ENCODE results near the gene PDZD4. TPM values are rescaled to one million over a fixed set of nuclear protein-coding genes. Genes with fewer than 3 reads are reported as not detected.

The PDZD4 gene
- total RNA-seq, 4 donors from 2014 or later, result 2.0 to 6.6 (median 4.2) TPM

DNA sequence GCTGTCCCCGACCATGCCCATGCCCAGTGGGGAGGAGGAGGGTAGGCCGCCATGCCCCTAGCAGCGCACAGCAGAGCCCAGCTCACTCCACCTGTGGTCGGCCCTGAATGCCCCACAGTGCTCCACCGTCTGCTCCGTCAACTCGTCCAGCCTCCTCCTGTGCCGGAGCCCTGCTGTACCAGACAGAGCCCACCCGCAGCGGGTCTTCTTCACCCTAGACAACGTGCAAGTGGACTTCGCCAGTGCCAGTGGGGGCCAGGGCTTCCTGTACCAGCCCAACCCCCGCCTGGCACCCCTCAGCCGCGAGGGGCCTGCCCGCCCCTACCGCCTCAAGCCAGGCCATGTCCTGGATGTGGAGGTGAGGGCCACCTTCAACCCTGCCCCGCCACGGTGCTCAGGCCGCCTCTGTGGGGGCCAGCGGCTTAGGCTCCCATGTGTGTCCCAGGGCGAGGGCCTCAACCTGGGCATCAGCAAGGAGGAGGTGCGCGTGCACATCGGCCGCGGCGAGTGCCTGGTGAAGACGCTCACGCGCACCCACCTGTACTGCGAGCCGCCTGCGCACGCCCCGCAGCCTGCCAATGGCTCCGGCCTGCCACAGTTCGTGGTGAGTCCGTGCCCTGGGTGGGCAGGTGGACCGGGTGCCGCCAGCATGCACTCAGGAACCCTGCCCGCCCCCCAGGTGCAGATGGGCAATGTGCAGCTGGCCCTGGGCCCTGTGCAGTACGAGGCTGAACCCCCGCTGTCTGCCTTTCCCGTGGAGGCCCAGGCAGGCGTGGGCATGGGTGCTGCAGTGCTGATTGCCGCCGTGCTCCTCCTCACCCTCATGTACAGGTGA is 56.4 kb downstream of the PDZD4 start:
- H3K4me3 ChIP-seq, result no peak overlapping the region
- H3K27me3 ChIP-seq, result no peaks in the 10 kb centered on the region
- no peak for DNase-seq
- no peaks in the 10 kb centered on the region for H3K36me3 ChIP-seq
- no peaks in the 10 kb centered on the region for H3K4me1 ChIP-seq
- no peak overlapping the region for H3K27ac ChIP-seq
- TF ChIP-seq EP300 (IDR thresholded peaks at IDR 0.05; ENCODE audit: low read depth) (no peak), POLR2A (IDR thresholded peaks at IDR 0.05) (no peak), POLR2AphosphoS5 (IDR thresholded peaks at IDR 0.05) (no peak)
- TF ChIP-seq, protein P1, sequence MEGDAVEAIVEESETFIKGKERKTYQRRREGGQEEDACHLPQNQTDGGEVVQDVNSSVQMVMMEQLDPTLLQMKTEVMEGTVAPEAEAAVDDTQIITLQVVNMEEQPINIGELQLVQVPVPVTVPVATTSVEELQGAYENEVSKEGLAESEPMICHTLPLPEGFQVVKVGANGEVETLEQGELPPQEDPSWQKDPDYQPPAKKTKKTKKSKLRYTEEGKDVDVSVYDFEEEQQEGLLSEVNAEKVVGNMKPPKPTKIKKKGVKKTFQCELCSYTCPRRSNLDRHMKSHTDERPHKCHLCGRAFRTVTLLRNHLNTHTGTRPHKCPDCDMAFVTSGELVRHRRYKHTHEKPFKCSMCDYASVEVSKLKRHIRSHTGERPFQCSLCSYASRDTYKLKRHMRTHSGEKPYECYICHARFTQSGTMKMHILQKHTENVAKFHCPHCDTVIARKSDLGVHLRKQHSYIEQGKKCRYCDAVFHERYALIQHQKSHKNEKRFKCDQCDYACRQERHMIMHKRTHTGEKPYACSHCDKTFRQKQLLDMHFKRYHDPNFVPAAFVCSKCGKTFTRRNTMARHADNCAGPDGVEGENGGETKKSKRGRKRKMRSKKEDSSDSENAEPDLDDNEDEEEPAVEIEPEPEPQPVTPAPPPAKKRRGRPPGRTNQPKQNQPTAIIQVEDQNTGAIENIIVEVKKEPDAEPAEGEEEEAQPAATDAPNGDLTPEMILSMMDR (IDR thresholded peaks at IDR 0.05), result no peak
- intact Hi-C loops (cut with DNase I; ENCODE audit: low total_unique reads), result no loop called here
- 94% methylated on average over 42 of the region's 48 CpGs; no CpG with 5 or more reads in 1 of the 2 donors for WGBS, 2 donors (ENCODE audit: low coverage in 1 of 2)
- in situ Hi-C loops (cut with MboI; ENCODE audit: low pct_ligation_motif_present in 1 of 4, low pct_unique_long_range_greater_than_20kb in 1 of 4, low sequenced_read_pairs in 3 of 4), result loop anchor here in 1 of 4 donors (25.0 kb wide), 1 partner anchor 188 kb away; the partner anchor contains the start of genes HCFC1 and TMEM187
- no peaks in the 10 kb centered on the region for H3K9me3 ChIP-seq

DNA sequence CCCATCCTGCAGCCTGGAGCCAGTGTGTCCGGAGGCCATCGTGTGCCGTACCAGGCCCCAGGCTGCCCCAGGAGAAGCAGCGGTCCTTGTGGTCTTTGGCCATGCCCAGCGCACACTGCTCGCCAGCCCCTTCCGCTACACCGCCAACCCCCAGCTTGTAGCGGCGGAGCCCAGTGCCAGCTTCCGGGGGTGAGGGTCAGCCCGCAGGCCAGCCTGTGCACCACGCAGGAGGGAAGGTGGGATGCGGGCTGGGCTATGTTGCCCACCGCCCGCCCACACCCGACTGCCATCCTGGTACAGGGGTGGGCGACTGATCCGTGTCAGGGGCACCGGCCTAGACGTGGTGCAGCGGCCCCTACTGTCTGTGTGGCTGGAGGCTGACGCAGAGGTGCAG is 57.1 kb downstream of the PDZD4 start:
- Histone ChIP-seq H3K4me1 (no peaks in the 10 kb centered on the region), H3K36me3 (no peaks in the 10 kb centered on the region), H3K9me3 (no peaks in the 10 kb centered on the region), H3K27me3 (no peaks in the 10 kb centered on the region), H3K4me3 (no peak overlapping the region), H3K27ac (no peak overlapping the region)
- WGBS, 2 donors (ENCODE audit: low coverage in 1 of 2), result 92% methylated on average over 22 of the region's 23 CpGs; no CpG with 5 or more reads in 1 of the 2 donors
- intact Hi-C loops (cut with DNase I; ENCODE audit: low total_unique reads) (no loop called here), in situ Hi-C loops (cut with MboI; ENCODE audit: low pct_ligation_motif_present in 1 of 4, low pct_unique_long_range_greater_than_20kb in 1 of 4, low sequenced_read_pairs in 3 of 4) (loop anchor here in 1 of 4 donors (25.0 kb wide), 1 partner anchor 189 kb away; the partner anchor contains the start of genes HCFC1 and TMEM187)
- TF ChIP-seq, protein P1 (IDR thresholded peaks at IDR 0.05), result no peak
- no peak for TF ChIP-seq POLR2AphosphoS5 (IDR thresholded peaks at IDR 0.05)
- TF ChIP-seq EP300 (IDR thresholded peaks at IDR 0.05; ENCODE audit: low read depth), result no peak
- no peak for TF ChIP-seq POLR2A (IDR thresholded peaks at IDR 0.05)
- no peak for DNase-seq

DNA sequence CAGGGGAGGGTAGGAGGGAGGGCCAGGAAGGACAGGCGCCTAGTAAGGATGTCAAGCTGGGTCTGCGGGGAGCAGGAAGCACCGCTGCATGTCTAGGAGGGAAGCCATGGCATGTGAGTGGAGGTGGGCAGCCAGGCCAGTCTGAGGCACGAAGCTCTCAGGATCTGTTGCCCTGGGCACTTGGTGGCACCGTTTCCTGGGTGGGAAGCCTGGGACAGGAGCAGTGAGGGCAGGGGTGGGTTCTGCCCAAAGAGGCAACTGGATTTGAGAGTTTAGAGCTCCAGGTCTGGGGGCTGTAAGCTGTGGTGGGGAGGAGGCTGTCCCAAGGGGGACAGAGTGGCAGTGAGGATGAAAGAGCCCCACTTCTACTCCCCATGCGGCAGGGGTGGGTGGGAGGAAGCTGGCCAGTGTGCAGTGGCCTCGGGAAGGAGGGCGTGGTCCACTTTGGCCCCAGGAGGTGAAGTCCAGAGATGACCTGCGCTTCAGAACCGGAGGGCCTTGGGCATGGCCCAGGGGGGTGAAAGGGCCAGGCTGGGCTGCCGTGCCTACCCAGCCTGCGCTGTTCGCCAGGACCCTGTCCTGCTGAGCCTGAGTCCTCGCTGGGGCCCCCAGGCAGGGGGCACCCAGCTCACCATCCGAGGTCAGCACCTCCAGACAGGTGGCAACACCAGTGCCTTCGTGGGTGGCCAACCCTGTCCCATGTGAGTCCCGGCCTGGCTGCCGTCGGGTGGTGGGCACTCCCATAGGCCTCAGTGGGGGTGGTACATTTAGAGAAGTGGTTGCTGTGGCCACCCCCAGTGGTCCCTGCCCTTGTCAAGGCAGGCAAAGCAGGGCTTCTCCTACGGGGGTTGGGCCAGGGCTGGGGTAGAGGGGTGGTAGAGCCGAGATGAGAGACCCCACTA is 57.8 kb downstream of the PDZD4 start:
- TF ChIP-seq, protein P1 (IDR thresholded peaks at IDR 0.05), result no peak
- TF ChIP-seq POLR2A (IDR thresholded peaks at IDR 0.05) (no peak), EP300 (IDR thresholded peaks at IDR 0.05; ENCODE audit: low read depth) (no peak), POLR2AphosphoS5 (IDR thresholded peaks at IDR 0.05) (no peak)
- DNase-seq, result no peak
- Histone ChIP-seq H3K27ac (no peak overlapping the region), H3K27me3 (no peaks in the 10 kb centered on the region), H3K4me3 (no peak overlapping the region), H3K36me3 (no peaks in the 10 kb centered on the region), H3K9me3 (no peaks in the 10 kb centered on the region), H3K4me1 (no peaks in the 10 kb centered on the region)
- in situ Hi-C loops (cut with MboI; ENCODE audit: low pct_ligation_motif_present in 1 of 4, low pct_unique_long_range_greater_than_20kb in 1 of 4, low sequenced_read_pairs in 3 of 4), result loop anchor here in 1 of 4 donors (25.0 kb wide), 1 partner anchor 190 kb away; the partner anchor contains the start of genes HCFC1 and TMEM187
- intact Hi-C loops (cut with DNase I; ENCODE audit: low total_unique reads), result no loop called here
- WGBS, 2 donors (ENCODE audit: low coverage in 1 of 2), result 84% methylated on average over 18 of the region's 21 CpGs; no CpG with 5 or more reads in 1 of the 2 donors

All from transverse colon (tissue), 4 donors.